WERI-Rb-1 (cell line): ENCODE measurements around the gene CEMP1.
A peak's percentile ranks its signal among the peaks of the same experiment; 100 is the strongest.

Source experiments
- DNase-seq: peaks from one replicate; pipeline ENCODE4 v3.0.0-alpha.2; 2020
- H3K27ac ChIP-seq: fragments of 250-450 bp; sonication (Bioruptor Pico); 2 replicates; pipeline ENCODE4 v1.5.1; 2020; ENCODE audit warnings: mild to moderate bottlenecking, moderate library complexity
- H3K27me3 ChIP-seq: fragments of 250-450 bp; sonication (Bioruptor Pico); 2 replicates; pipeline ENCODE4 v1.5.1; 2021; ENCODE audit warnings: mild to moderate bottlenecking, low read depth, moderate library complexity; ENCODE audit not compliant: insufficient read depth, severe bottlenecking
- H3K36me3 ChIP-seq: fragments of 250-450 bp; sonication (Bioruptor Pico); 2 replicates; pipeline ENCODE4 v1.5.1; 2020; ENCODE audit warnings: mild to moderate bottlenecking, moderate library complexity
- H3K4me3 ChIP-seq: 2 replicates; pipeline ENCODE4 v1.5.1; 2011; ENCODE audit warnings: low read depth, mild to moderate bottlenecking, control low read depth, low read length
- H3K9me3 ChIP-seq: fragments of 250-450 bp; sonication (Bioruptor Pico); 2 replicates; pipeline ENCODE4 v1.5.1; 2021; ENCODE audit warnings: mild to moderate bottlenecking, moderate library complexity; ENCODE audit not compliant: severe bottlenecking
- CTCF ChIP-seq: IDR thresholded peaks from 2 replicates; pipeline ENCODE4 v1.5.1; 2011; ENCODE audit warnings: low read depth, mild to moderate bottlenecking, control low read depth, inconsistent platforms, low read length

Gene CEMP1

GRCh38 chr16:2486645-2487516 is 44.3 kb downstream of the CEMP1 start:
- no peaks in the 10 kb centered on the region for H3K9me3 ChIP-seq
- TF ChIP-seq CTCF: no peak
- no peak overlapping the region for H3K4me3 ChIP-seq
- H3K27ac ChIP-seq: no peak overlapping the region
- H3K27me3 ChIP-seq: no peaks in the 10 kb centered on the region
- DNase-seq: no peak
- peaks cover 8% of the 10 kb centered on the region for H3K36me3 ChIP-seq

- no peak overlapping the region for H3K4me3 ChIP-seq
- DNase-seq: no peak
- TF ChIP-seq CTCF: no peak
- H3K27me3 ChIP-seq: no peaks in the 10 kb centered on the region
- peaks cover 8% of the 10 kb centered on the region for H3K36me3 ChIP-seq
- no peak overlapping the region for H3K27ac ChIP-seq
- H3K9me3 ChIP-seq: no peaks in the 10 kb centered on the region
Measured at GRCh38 chr16:2485811-2486507, 45.2 kb downstream of the CEMP1 start.

GRCh38 chr16:2484898-2485508 is 46.2 kb downstream of the CEMP1 start:
- Histone ChIP-seq H3K36me3 (peaks cover 3% of the 10 kb centered on the region), H3K9me3 (no peaks in the 10 kb centered on the region), H3K4me3 (no peak overlapping the region), H3K27ac (no peak overlapping the region), H3K27me3 (no peaks in the 10 kb centered on the region)
- TF ChIP-seq CTCF: no peak
- no peak for DNase-seq

GRCh38 chr16:2483939-2484897 is 47.0 kb downstream of the CEMP1 start:
- no peak overlapping the region for H3K27ac ChIP-seq
- H3K36me3 ChIP-seq: peaks cover 8% of the 10 kb centered on the region
- TF ChIP-seq CTCF: peak; percentile 23; the same call in 1 of the 2 replicates
- H3K27me3 ChIP-seq: no peaks in the 10 kb centered on the region
- H3K4me3 ChIP-seq: no peak overlapping the region
- H3K9me3 ChIP-seq: no peaks in the 10 kb centered on the region
- no peak for DNase-seq
